Endothelial cell (in vitro differentiated cells): ENCODE data around the gene FAM209B. TPM values are rescaled to one million over a fixed set of nuclear protein-coding genes. Genes with fewer than 3 reads are reported as not detected.
A peak's percentile ranks its signal among the peaks of the same experiment; 100 is the strongest.
"Not testable (repeated sequence)": the region's sequence is repeated elsewhere in the genome, so short reads cannot be mapped to it uniquely, and the experiment has no call there.

Source experiments
- DNase-seq: peaks from one replicate; pipeline ENCODE4 v3.0.0; 2021; ENCODE audit warnings: low spot score
- H3K27ac Mint-ChIP-seq: one replicate; pipeline ENCODE4 v1.8.0; 2021; ENCODE audit warnings: mixed read lengths, inconsistent platforms; ENCODE audit not compliant: unreplicated experiment
- H3K27me3 Mint-ChIP-seq: one replicate; pipeline ENCODE4 v1.8.0; 2021; ENCODE audit warnings: mild to moderate bottlenecking, moderate library complexity, mixed read lengths, inconsistent platforms; ENCODE audit not compliant: unreplicated experiment
- H3K36me3 Mint-ChIP-seq: one replicate; pipeline ENCODE4 v1.8.0; 2021; ENCODE audit warnings: mild to moderate bottlenecking, low read depth, mixed read lengths, inconsistent platforms; ENCODE audit not compliant: unreplicated experiment
- H3K4me1 Mint-ChIP-seq: one replicate; pipeline ENCODE4 v1.8.0; 2021; ENCODE audit warnings: mild to moderate bottlenecking, mixed read lengths, inconsistent platforms; ENCODE audit not compliant: unreplicated experiment
- H3K4me3 Mint-ChIP-seq: one replicate; pipeline ENCODE4 v1.8.0; 2021; ENCODE audit warnings: mild to moderate bottlenecking, mixed read lengths, inconsistent platforms; ENCODE audit not compliant: unreplicated experiment
- H3K9me3 Mint-ChIP-seq: one replicate; pipeline ENCODE4 v1.8.0; 2021; ENCODE audit warnings: mixed read lengths, inconsistent platforms; ENCODE audit not compliant: unreplicated experiment
- CTCF ChIP-seq: fragments of 200-600 bp; sonication (generic); IDR thresholded peaks from one replicate; pipeline ENCODE4 v1.5.0; 2021; ENCODE audit warnings: antibody characterized with exemption; ENCODE audit not compliant: unreplicated experiment
- long read RNA-seq: library from polyadenylated mRNA; unstranded; transcript quantifications from one replicate; pipeline ENCODE4 v2.0.0, GENCODE V29; 2020; ENCODE audit not compliant: unreplicated experiment
- total RNA-seq: library from RNA; stranded (reverse); fragmentation: NEBNext Ultra II Directional; extraction: Animal tissue kit (Norgen Biotek cat#: 25700); gene quantifications from one replicate; pipeline ENCODE4 v1.2.1, GENCODE V29; 2021; ENCODE audit not compliant: unreplicated experiment

FAM209B gene
- 0.56 TPM for total RNA-seq
- long read RNA-seq = 0 reads

- not testable (repeated sequence) for H3K4me3 Mint-ChIP-seq, H3K36me3 Mint-ChIP-seq, H3K27me3 Mint-ChIP-seq, H3K27ac Mint-ChIP-seq, H3K4me1 Mint-ChIP-seq, H3K9me3 Mint-ChIP-seq, DNase-seq
These were observed at the start of gene FAM209B for GRCh38 chr20:56532946-56533345. Gene FAM209B, plus strand, starts transcription at chr20:56533246. Its CDS starts 96 bp downstream, at chr20:56533342.

GRCh38 chr20:56483970-56484369, 49.1 kb upstream of the FAM209B start:
- Mint-ChIP-seq H3K9me3 (no peaks in the 10 kb centered on the region), H3K27ac (no peak overlapping the region), H3K4me1 (no peaks in the 10 kb centered on the region), H3K36me3 (peaks cover 59% of the 10 kb centered on the region), H3K4me3 (peak overlapping the region; percentile 16), H3K27me3 (peaks cover 6% of the 10 kb centered on the region)
- no peak for DNase-seq
- no peak for TF ChIP-seq CTCF

GRCh38 chr20:56487216-56487615, 45.8 kb upstream of the FAM209B start:
- no peak for TF ChIP-seq CTCF
- Mint-ChIP-seq H3K36me3 (peaks cover 57% of the 10 kb centered on the region), H3K9me3 (no peaks in the 10 kb centered on the region), H3K27me3 (peaks cover 6% of the 10 kb centered on the region), H3K4me1 (no peaks in the 10 kb centered on the region), H3K27ac (no peak overlapping the region), H3K4me3 (no peak overlapping the region)
- no peak for DNase-seq

- Mint-ChIP-seq H3K36me3 (peaks cover 51% of the 10 kb centered on the region), H3K27ac (no peak overlapping the region)
These were observed 44.5 kb upstream of the FAM209B start for GRCh38 chr20:56488566-56488965.

GRCh38 chr20:56501116-56501515, 31.9 kb upstream of the FAM209B start:
- no peak for DNase-seq
- Mint-ChIP-seq H3K4me3 (no peak overlapping the region), H3K36me3 (peaks cover 12% of the 10 kb centered on the region), H3K27me3 (no peaks in the 10 kb centered on the region), H3K27ac (no peak overlapping the region), H3K9me3 (no peaks in the 10 kb centered on the region), H3K4me1 (peaks cover 23% of the 10 kb centered on the region)
- TF ChIP-seq CTCF = no peak

More at GRCh38 chr20:56488566-56488965, 44.5 kb upstream of the FAM209B start:
- no peak for DNase-seq
- Mint-ChIP-seq H3K9me3 (no peaks in the 10 kb centered on the region), H3K27me3 (peaks cover 6% of the 10 kb centered on the region), H3K4me3 (no peak overlapping the region), H3K4me1 (no peaks in the 10 kb centered on the region)
- TF ChIP-seq CTCF = no peak

- Mint-ChIP-seq H3K27me3 (peaks cover 1% of the 10 kb centered on the region), H3K4me1 (peaks cover 24% of the 10 kb centered on the region), H3K36me3 (no peaks in the 10 kb centered on the region), H3K27ac (peak overlapping the region; percentile 12), H3K9me3 (no peaks in the 10 kb centered on the region), H3K4me3 (no peak overlapping the region)
- TF ChIP-seq CTCF = no peak
- no peak for DNase-seq
These were observed 29.1 kb upstream of the FAM209B start for GRCh38 chr20:56503916-56504315.
